ENCODE data around the gene PRR15L. TPM values are rescaled to one million over a fixed set of nuclear protein-coding genes. Genes with fewer than 3 reads are reported as not detected.

PRR15L gene
- total and polyA plus RNA-seq, 2 donors (not counting 1 experiment from before 2014, with no cell fraction given): not detected

GRCh38 chr17:48001197-48001596 is 43.5 kb upstream of the PRR15L start:
- peaks cover 12% of the 10 kb centered on the region for H3K27me3 Mint-ChIP-seq
- no peak for ATAC-seq (ENCODE audit: low read depth)
- H3K9me3 Mint-ChIP-seq (ENCODE audit: insufficient read depth): no peaks in the 10 kb centered on the region
- Histone ChIP-seq H3K9ac (ENCODE audit: low read length) (no peak overlapping the region), H2AFZ (ENCODE audit: insufficient read depth, low read depth, low read length, poor library complexity, severe bottlenecking) (no peak overlapping the region), H3K79me2 (ENCODE audit: control insufficient read depth, insufficient read depth, low read length) (no peaks in the 10 kb centered on the region), H3K4me1 (ENCODE audit: control insufficient read depth in 2 of 2, insufficient read depth in 2 of 2, low read length in 2 of 2) (no peaks in the 10 kb centered on the region), H3K9me3 (ENCODE audit: control extremely low read depth in 1 of 3, control insufficient read depth in 2 of 3, insufficient read depth in 1 of 3, low read length in 2 of 3) (no peaks in the 10 kb centered on the region), H3K36me3 (replicated peaks in 1 of 2; ENCODE audit: control extremely low read depth in 1 of 2, control insufficient read depth in 1 of 2, extremely low read depth in 1 of 2, insufficient read depth in 2 of 2, low read length in 1 of 2) (no peaks in the 10 kb centered on the region), H3K4me3 (ENCODE audit: control extremely low read depth in 1 of 5, extremely low read depth in 1 of 5, insufficient read depth in 1 of 5, low read depth in 2 of 5, low read length in 4 of 5) (no peak overlapping the region), H3K27me3 (replicated peaks in 1 of 4; ENCODE audit: control extremely low read depth in 1 of 4, control insufficient read depth in 3 of 4, insufficient read depth in 4 of 4, low read length in 3 of 4) (peaks cover 0 to 9% (median 0%) of the 10 kb centered on the region in 4 experiments), H3K4me2 (replicated peaks; ENCODE audit: low read depth, low read length, poor library complexity, severe bottlenecking) (no peak overlapping the region), H4K20me1 (ENCODE audit: control insufficient read depth, insufficient read depth, low read length, poor library complexity, severe bottlenecking) (no peaks in the 10 kb centered on the region), H3K27ac (ENCODE audit: low read length in 2 of 2) (no peak overlapping the region)
- DNase-seq: no peak
- H3K4me3 Mint-ChIP-seq: no peak overlapping the region
- POLR2A ChIA-PET: interaction anchor here (0.6 kb wide), 1 partner anchor 132 kb away, joined by 4 read pairs; no protein-coding TSS in a partner anchor
- TF ChIP-seq EZH2 (IDR thresholded peaks at IDR 0.05; ENCODE audit: borderline replicate concordance, insufficient read depth, low read depth, low read length, poor library complexity, severe bottlenecking): no peak
- TF ChIP-seq, protein P1, sequence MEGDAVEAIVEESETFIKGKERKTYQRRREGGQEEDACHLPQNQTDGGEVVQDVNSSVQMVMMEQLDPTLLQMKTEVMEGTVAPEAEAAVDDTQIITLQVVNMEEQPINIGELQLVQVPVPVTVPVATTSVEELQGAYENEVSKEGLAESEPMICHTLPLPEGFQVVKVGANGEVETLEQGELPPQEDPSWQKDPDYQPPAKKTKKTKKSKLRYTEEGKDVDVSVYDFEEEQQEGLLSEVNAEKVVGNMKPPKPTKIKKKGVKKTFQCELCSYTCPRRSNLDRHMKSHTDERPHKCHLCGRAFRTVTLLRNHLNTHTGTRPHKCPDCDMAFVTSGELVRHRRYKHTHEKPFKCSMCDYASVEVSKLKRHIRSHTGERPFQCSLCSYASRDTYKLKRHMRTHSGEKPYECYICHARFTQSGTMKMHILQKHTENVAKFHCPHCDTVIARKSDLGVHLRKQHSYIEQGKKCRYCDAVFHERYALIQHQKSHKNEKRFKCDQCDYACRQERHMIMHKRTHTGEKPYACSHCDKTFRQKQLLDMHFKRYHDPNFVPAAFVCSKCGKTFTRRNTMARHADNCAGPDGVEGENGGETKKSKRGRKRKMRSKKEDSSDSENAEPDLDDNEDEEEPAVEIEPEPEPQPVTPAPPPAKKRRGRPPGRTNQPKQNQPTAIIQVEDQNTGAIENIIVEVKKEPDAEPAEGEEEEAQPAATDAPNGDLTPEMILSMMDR (IDR thresholded peaks at IDR 0.05): no peak
- intact Hi-C loops (cut with micrococcal nuclease): no loop called here
- CTCF ChIA-PET: no interaction called here
- H3K4me1 Mint-ChIP-seq: peaks cover 4% of the 10 kb centered on the region
- no peak overlapping the region for H3K27ac Mint-ChIP-seq
- no CpG with 5 or more reads among the region's 1 CpG for WGBS (ENCODE audit: insufficient coverage)

- H3K27ac Mint-ChIP-seq: no peak overlapping the region
- Histone ChIP-seq H3K9me3 (ENCODE audit: control extremely low read depth in 1 of 3, control insufficient read depth in 2 of 3, insufficient read depth in 1 of 3, low read length in 2 of 3) (no peaks in the 10 kb centered on the region), H3K27me3 (replicated peaks in 1 of 4; ENCODE audit: control extremely low read depth in 1 of 4, control insufficient read depth in 3 of 4, insufficient read depth in 4 of 4, low read length in 3 of 4) (peaks cover 0 to 16% (median 0%) of the 10 kb centered on the region in 4 experiments), H3K4me1 (ENCODE audit: control insufficient read depth in 2 of 2, insufficient read depth in 2 of 2, low read length in 2 of 2) (no peaks in the 10 kb centered on the region), H3K4me2 (replicated peaks; ENCODE audit: low read depth, low read length, poor library complexity, severe bottlenecking) (no peak overlapping the region), H4K20me1 (ENCODE audit: control insufficient read depth, insufficient read depth, low read length, poor library complexity, severe bottlenecking) (no peaks in the 10 kb centered on the region), H3K4me3 (ENCODE audit: control extremely low read depth in 1 of 5, extremely low read depth in 1 of 5, insufficient read depth in 1 of 5, low read depth in 2 of 5, low read length in 4 of 5) (no peak overlapping the region), H3K9ac (ENCODE audit: low read length) (no peak overlapping the region), H3K27ac (ENCODE audit: low read length in 2 of 2) (no peak overlapping the region), H3K36me3 (replicated peaks in 1 of 2; ENCODE audit: control extremely low read depth in 1 of 2, control insufficient read depth in 1 of 2, extremely low read depth in 1 of 2, insufficient read depth in 2 of 2, low read length in 1 of 2) (no peaks in the 10 kb centered on the region), H2AFZ (ENCODE audit: insufficient read depth, low read depth, low read length, poor library complexity, severe bottlenecking) (no peak overlapping the region), H3K79me2 (ENCODE audit: control insufficient read depth, insufficient read depth, low read length) (no peaks in the 10 kb centered on the region)
- ATAC-seq (ENCODE audit: low read depth): no peak
- no peak for DNase-seq
- TF ChIP-seq, protein P1 (IDR thresholded peaks at IDR 0.05): no peak
- no peak for TF ChIP-seq EZH2 (IDR thresholded peaks at IDR 0.05; ENCODE audit: borderline replicate concordance, insufficient read depth, low read depth, low read length, poor library complexity, severe bottlenecking)
- intact Hi-C loops (cut with micrococcal nuclease): no loop called here
- H3K4me3 Mint-ChIP-seq: no peak overlapping the region
- no peaks in the 10 kb centered on the region for H3K9me3 Mint-ChIP-seq (ENCODE audit: insufficient read depth)
- ChIA-PET POLR2A (no interaction called here), CTCF (interaction anchor here (1.4 to 2.5 kb wide), 2 partner anchors 11 to 21 kb away, joined by 3 to 7 read pairs; no protein-coding TSS in a partner anchor)
- peaks cover 4% of the 10 kb centered on the region for H3K4me1 Mint-ChIP-seq
- H3K27me3 Mint-ChIP-seq: peaks cover 13% of the 10 kb centered on the region
- 53% methylated on average over 3 of the region's 4 CpGs for WGBS (ENCODE audit: insufficient coverage)
These were observed 41.9 kb upstream of the PRR15L start for GRCh38 chr17:47999582-47999981.

All from B cell (primary cell).